PC-9 (cell line): ENCODE results near the gene TMIGD1. TPM values are rescaled to one million over a fixed set of nuclear protein-coding genes. Genes with fewer than 3 reads are reported as not detected.

Experiments
- BruUV-seq: library from RNA; stranded (reverse); fragments of 400-500 nt; replicated peaks from 2 replicates; lab custom pipeline; 2021; lab: Mats Ljungman, UMichigan
- CTCF ChIA-PET: fragments of 300-600 bp; sonication (Branson Sonifier 250); formaldehyde crosslinking; loops from one replicate; lab custom pipeline; 2022; ENCODE audit warnings: antibody characterized with exemption; lab: Charles Lee
- POLR2A ChIA-PET: fragments of 300-600 bp; sonication (Branson Sonifier 250); formaldehyde crosslinking; loops from one replicate; lab custom pipeline; 2022; ENCODE audit warnings: antibody characterized with exemption; ENCODE audit not compliant: unreplicated experiment; lab: Charles Lee
- DNase-seq, 2 experiments: peaks; one replicate each; pipeline versions ENCODE4 v3.0.0 to v3.0.0-alpha.2; 2015 to 2022; ENCODE audit warnings: mixed read lengths in 1 of 2
- H2AFZ ChIP-seq: fragments of 200-600 bp; sonication (generic); 2 replicates; pipeline ENCODE4 v1.8.1; 2017; ENCODE audit warnings: antibody characterized with exemption
- H3F3A ChIP-seq: fragments of 200-600 bp; sonication (generic); 2 replicates; pipeline ENCODE4 v1.8.1; 2017; ENCODE audit warnings: antibody characterized with exemption, mild to moderate bottlenecking, low read depth; ENCODE audit not compliant: insufficient read depth
- H3K27ac ChIP-seq: fragments of 200-600 bp; sonication (generic); 2 replicates; pipeline ENCODE4 v1.6.1; 2016; ENCODE audit warnings: mixed run types
- H3K27me3 ChIP-seq: fragments of 200-600 bp; sonication (generic); 2 replicates; pipeline ENCODE4 v1.6.1; 2016; ENCODE audit warnings: low read depth, mixed run types; ENCODE audit not compliant: insufficient read depth
- H3K36me3 ChIP-seq: fragments of 200-600 bp; sonication (generic); 2 replicates; pipeline ENCODE4 v1.6.1; 2016; ENCODE audit warnings: low read depth, mixed run types
- H3K4me1 ChIP-seq: fragments of 200-600 bp; sonication (generic); replicated peaks from 2 replicates; pipeline ENCODE4 v1.6.1; 2016; ENCODE audit warnings: mixed run types; ENCODE audit not compliant: insufficient read depth
- H3K4me2 ChIP-seq: fragments of 200-600 bp; sonication (generic); 2 replicates; pipeline ENCODE4 v1.6.1; 2017; ENCODE audit warnings: mixed run types
- H3K4me3 ChIP-seq: fragments of 200-600 bp; sonication (generic); 2 replicates; pipeline ENCODE4 v1.6.1; 2016; ENCODE audit warnings: mixed run types
- H3K79me2 ChIP-seq: fragments of 200-600 bp; sonication (generic); 2 replicates; pipeline ENCODE4 v1.6.1; 2017; ENCODE audit warnings: low read depth, mixed run types
- H3K9me2 ChIP-seq: fragments of 200-600 bp; sonication (generic); 2 replicates; pipeline ENCODE4 v1.8.1; 2017; ENCODE audit warnings: mild to moderate bottlenecking; ENCODE audit not compliant: insufficient read depth
- H3K9me3 ChIP-seq: fragments of 200-600 bp; sonication (generic); 2 replicates; pipeline ENCODE4 v1.8.1; 2016; ENCODE audit warnings: low read depth; ENCODE audit not compliant: insufficient read depth
- H4K20me1 ChIP-seq: fragments of 200-600 bp; sonication (generic); 2 replicates; pipeline ENCODE4 v1.8.1; 2017; ENCODE audit not compliant: insufficient read depth
- EZH2 ChIP-seq: fragments of 200-600 bp; sonication (generic); IDR thresholded peaks from 2 replicates; pipeline ENCODE4 v1.8.0; 2017; ENCODE audit warnings: antibody characterized with exemption, low read depth
- intact Hi-C: fragments of 100-400 bp; cut with micrococcal nuclease; formaldehyde crosslinking; loops from one replicate; pipeline ENCODE4 v1.10.0; 2022; ENCODE audit not compliant: unreplicated experiment
- total RNA-seq: library from RNA; stranded (reverse); gene quantifications from 2 replicates; pipeline ENCODE4 v1.2.3, GENCODE V29; 2021
- TF ChIP-seq, protein P1 (sequence below): fragments of 200-600 bp; sonication (generic); conservative IDR thresholded peaks from 2 replicates; pipeline ENCODE4 v1.6.1; 2017; ENCODE audit warnings: mixed run types, antibody characterized with exemption, mild to moderate bottlenecking, moderate library complexity

The TMIGD1 gene
- total RNA-seq, 1 experiment from 2014 or later: not detected

DNA sequence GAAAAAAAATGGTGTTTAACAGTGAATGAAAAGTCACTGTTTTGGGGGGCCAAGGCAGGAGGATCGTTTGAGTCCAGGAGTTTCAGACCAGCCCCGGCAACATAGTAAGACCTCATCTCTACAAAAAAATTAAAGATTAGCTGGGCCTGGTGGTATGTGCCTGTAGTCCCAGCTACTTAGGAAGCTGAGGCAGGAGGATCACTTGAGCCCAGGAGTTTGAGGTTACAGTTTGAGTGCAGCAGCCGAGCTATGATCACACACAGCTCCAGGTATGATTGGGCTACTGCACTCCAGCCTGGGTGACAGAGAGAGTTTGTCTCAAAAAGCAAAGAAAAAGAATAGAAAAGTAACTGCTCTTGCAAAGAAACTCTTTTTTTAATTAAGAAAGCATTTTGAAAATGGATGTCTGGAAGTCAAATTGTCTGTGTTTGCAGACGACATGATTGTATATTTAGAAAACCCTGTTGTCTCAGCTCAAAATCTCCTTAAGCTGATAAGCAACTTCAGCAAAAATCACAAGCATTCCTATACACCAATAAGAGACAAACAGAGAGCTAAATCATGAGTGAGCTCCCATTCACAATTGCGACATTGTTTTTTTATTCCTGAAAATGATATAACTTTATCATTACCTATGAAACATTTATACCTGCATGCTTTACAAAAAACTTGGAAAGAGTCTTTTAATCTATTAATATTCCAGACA is 24.4 kb upstream of the TMIGD1 start:
- ChIA-PET POLR2A (no interaction called here), CTCF (interaction anchor here (0.5 to 0.6 kb wide), 2 partner anchors 143 to 822 kb away, joined by 3 to 10 read pairs; no protein-coding TSS in a partner anchor)
- intact Hi-C loops: no loop called here

DNA sequence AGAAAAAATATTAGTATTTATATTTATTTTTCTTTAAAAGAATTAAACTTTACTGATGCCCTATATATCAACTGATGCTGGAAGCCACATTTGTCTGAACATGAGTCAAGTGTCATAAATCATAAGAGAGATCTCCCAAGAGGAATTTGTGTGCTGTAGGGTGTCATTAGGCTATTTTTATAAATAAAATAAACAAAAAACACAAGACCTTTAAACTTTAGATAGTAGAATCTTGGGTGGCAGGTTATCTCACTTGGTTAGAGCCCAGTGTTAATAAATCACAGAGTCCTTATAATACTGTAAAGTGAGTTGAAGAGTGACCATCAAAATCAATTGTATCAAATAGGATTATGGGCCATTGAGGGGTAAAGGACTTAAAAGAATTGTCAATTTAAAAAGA is 23.6 kb upstream of the TMIGD1 start:
- Histone ChIP-seq H3K9me3 (peaks cover 14% of the 10 kb centered on the region), H3K36me3 (0 out of 2 replicates have a peak, but pooled peaks cover 4% of the 10 kb centered on the region), H3K4me3 (no peak overlapping the region), H3K9me2 (no peaks in the 10 kb centered on the region), H3K4me2 (no peak overlapping the region), H3K27ac (no peak overlapping the region), H2AFZ (no peak overlapping the region), H3F3A (peaks cover 9% of the 10 kb centered on the region), H3K4me1 (peaks cover 6% of the 10 kb centered on the region), H4K20me1 (no peaks in the 10 kb centered on the region), H3K27me3 (no peaks in the 10 kb centered on the region), H3K79me2 (no peaks in the 10 kb centered on the region)
- POLR2A ChIA-PET: no interaction called here
- intact Hi-C loops: no loop called here
- CTCF ChIA-PET: interaction anchor here (0.5 kb wide), 1 partner anchor 821 kb away, joined by 10 read pairs; no protein-coding TSS in a partner anchor
- no peak for DNase-seq
- no TSS peak for BruUV-seq
- TF ChIP-seq EZH2: no peak
- TF ChIP-seq, protein P1, sequence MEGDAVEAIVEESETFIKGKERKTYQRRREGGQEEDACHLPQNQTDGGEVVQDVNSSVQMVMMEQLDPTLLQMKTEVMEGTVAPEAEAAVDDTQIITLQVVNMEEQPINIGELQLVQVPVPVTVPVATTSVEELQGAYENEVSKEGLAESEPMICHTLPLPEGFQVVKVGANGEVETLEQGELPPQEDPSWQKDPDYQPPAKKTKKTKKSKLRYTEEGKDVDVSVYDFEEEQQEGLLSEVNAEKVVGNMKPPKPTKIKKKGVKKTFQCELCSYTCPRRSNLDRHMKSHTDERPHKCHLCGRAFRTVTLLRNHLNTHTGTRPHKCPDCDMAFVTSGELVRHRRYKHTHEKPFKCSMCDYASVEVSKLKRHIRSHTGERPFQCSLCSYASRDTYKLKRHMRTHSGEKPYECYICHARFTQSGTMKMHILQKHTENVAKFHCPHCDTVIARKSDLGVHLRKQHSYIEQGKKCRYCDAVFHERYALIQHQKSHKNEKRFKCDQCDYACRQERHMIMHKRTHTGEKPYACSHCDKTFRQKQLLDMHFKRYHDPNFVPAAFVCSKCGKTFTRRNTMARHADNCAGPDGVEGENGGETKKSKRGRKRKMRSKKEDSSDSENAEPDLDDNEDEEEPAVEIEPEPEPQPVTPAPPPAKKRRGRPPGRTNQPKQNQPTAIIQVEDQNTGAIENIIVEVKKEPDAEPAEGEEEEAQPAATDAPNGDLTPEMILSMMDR: no peak

More for the DNA sequence above, 24.4 kb upstream of the TMIGD1 start:
- DNase-seq: no peak
- Histone ChIP-seq H3K4me2 (no peak overlapping the region), H2AFZ (no peak overlapping the region), H4K20me1 (no peaks in the 10 kb centered on the region), H3K4me1 (peaks cover 13% of the 10 kb centered on the region), H3K9me2 (no peaks in the 10 kb centered on the region), H3K4me3 (no peak overlapping the region), H3K36me3 (0 out of 2 replicates have a peak, but pooled peaks cover 4% of the 10 kb centered on the region), H3F3A (peaks cover 16% of the 10 kb centered on the region), H3K9me3 (peaks cover 14% of the 10 kb centered on the region), H3K79me2 (no peaks in the 10 kb centered on the region), H3K27me3 (no peaks in the 10 kb centered on the region), H3K27ac (no peak overlapping the region)
- TF ChIP-seq, protein P1: no peak
- TF ChIP-seq EZH2: no peak
- BruUV-seq: no TSS peak

DNA sequence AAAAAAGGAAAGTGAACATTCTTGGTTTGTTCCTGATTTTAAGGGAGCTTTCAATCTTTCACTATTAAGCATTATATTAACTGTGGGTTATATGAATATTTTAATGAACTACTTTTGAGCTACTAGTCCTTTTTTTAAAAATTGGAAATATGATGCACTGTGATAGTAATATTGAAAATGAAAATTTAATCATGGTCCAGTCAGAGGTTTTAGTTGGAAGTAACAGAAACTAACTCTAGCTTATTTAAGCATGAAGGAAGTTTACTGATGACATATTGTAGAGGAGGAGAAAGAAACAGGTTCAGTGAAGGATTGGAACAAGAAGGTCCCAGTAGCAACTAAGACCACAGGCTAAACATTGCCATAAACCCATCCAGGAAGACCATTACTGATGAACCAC is 20.8 kb upstream of the TMIGD1 start:
- no peaks in the 10 kb centered on the region for H3K36me3 ChIP-seq
- no peaks in the 10 kb centered on the region for H3K4me1 ChIP-seq
- POLR2A ChIA-PET: no interaction called here
- H3F3A ChIP-seq: no peaks in the 10 kb centered on the region; the same call in 1 of the 2 replicates
- no peak for DNase-seq
- H3K27ac ChIP-seq: no peak overlapping the region
- no peak overlapping the region for H2AFZ ChIP-seq
- intact Hi-C loops: no loop called here
- BruUV-seq: no TSS peak
- no peaks in the 10 kb centered on the region for H3K9me2 ChIP-seq
- no peak overlapping the region for H3K4me3 ChIP-seq
- TF ChIP-seq, protein P1: no peak
- TF ChIP-seq EZH2: no peak
- CTCF ChIA-PET: no interaction called here
- no peaks in the 10 kb centered on the region for H4K20me1 ChIP-seq
- no peaks in the 10 kb centered on the region for H3K79me2 ChIP-seq
- no peaks in the 10 kb centered on the region for H3K9me3 ChIP-seq
- H3K27me3 ChIP-seq: no peaks in the 10 kb centered on the region
- H3K4me2 ChIP-seq: no peak overlapping the region
